ENCODE results near the gene SUGCT. TPM values are rescaled to one million over a fixed set of nuclear protein-coding genes. Genes with fewer than 3 reads are reported as not detected.

Gene SUGCT
- total and polyA plus RNA-seq, 8 donors = 0.73 to 1.9 (median 1.2) TPM

GRCh38 chr7:40316176-40316575, 181.4 kb downstream of the SUGCT start:
- intact Hi-C loops (cut with DNase I) = no loop called here
- no peak for FAIRE-seq
- Histone ChIP-seq H3K4me3 (no peak overlapping the region), H3K27me3 (no peaks in the 10 kb centered on the region), H3K36me3 (no peaks in the 10 kb centered on the region), H3K27ac (no peak overlapping the region), H3K9me3 (no peaks in the 10 kb centered on the region), H3K4me1 (no peaks in the 10 kb centered on the region)
- no peak for TF ChIP-seq CTCF (IDR thresholded peaks at IDR 0.05)
- no peak for DNase-seq
- ATAC-seq = no peak
- 61 to 76% methylated on average over 3 of the region's 3 CpGs for WGBS, 2 donors

DNA sequence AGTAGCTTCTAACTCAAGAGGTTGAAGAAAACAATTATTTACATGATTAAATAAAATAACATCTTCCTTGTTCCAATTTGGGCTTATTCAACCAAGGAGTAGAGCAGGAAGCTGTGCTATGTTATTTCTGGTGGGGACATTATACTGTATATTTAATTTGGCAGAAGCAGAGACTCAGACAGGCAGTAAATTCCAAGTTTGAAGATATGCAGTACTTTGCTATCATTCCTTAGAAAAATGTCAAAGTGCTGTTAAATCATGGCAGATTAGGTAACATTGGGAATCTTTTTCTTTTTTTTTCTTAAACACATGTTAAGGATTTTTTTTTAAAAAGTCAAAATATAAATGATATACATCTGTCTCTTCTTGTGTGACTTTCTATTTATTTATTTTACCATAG, 190.1 kb downstream of the SUGCT start:
- Histone ChIP-seq H3K4me3 (no peak overlapping the region), H3K9me3 (no peaks in the 10 kb centered on the region), H3K4me1 (no peaks in the 10 kb centered on the region), H3K27me3 (no peaks in the 10 kb centered on the region), H3K36me3 (no peaks in the 10 kb centered on the region), H3K27ac (no peak overlapping the region)
- intact Hi-C loops (cut with DNase I) = loop anchor here in 1 of 3 donors (10.0 kb wide), 1 partner anchor 1390 kb away; no protein-coding TSS in a partner anchor
- no peak for DNase-seq
- peak; percentile 47 for FAIRE-seq
- no peak for ATAC-seq
- TF ChIP-seq CTCF (IDR thresholded peaks at IDR 0.05) = no peak

DNA sequence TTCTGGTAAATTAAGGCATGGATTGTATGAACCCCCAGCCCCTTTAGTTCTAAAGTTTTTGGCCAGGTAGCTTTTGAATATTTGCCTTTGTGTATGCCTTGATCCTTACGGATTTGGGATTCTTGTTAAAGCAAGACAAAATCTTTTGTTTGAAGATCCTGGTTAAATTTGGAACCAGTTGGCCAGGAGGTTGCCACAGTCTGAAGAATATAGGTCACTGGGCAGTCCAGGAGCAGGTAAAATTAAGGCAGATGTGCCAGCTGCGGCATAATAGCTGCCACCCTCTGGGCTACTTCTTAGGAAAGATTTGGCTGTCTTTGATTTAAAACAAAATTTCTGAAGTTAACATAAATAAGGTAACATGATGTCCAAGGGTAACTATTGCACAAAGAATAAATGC, 192.3 kb downstream of the SUGCT start:
- Histone ChIP-seq H3K27ac (no peak overlapping the region), H3K9me3 (no peaks in the 10 kb centered on the region), H3K27me3 (no peaks in the 10 kb centered on the region), H3K4me3 (no peak overlapping the region), H3K36me3 (no peaks in the 10 kb centered on the region), H3K4me1 (no peaks in the 10 kb centered on the region)
- no peak for TF ChIP-seq CTCF (IDR thresholded peaks at IDR 0.05)
- intact Hi-C loops (cut with DNase I) = loop anchor here in 1 of 3 donors (10.0 kb wide), 1 partner anchor 1388 kb away; no protein-coding TSS in a partner anchor
- FAIRE-seq (no peak), DNase-seq (no peak), ATAC-seq (no peak)
- WGBS, 2 donors = 72 to 76% methylated on average over 2 of the region's 2 CpGs

GRCh38 chr7:40327873-40328272, 193.1 kb downstream of the SUGCT start:
- Histone ChIP-seq H3K9me3 (no peaks in the 10 kb centered on the region), H3K36me3 (no peaks in the 10 kb centered on the region), H3K27me3 (no peaks in the 10 kb centered on the region), H3K27ac (no peak overlapping the region), H3K4me1 (no peaks in the 10 kb centered on the region), H3K4me3 (no peak overlapping the region)
- no peak for ATAC-seq
- intact Hi-C loops (cut with DNase I) = loop anchor here in 1 of 3 donors (10.0 kb wide), 1 partner anchor 1387 kb away; no protein-coding TSS in a partner anchor
- TF ChIP-seq CTCF (IDR thresholded peaks at IDR 0.05) = no peak
- DNase-seq = no peak
- no peak for FAIRE-seq

- peak; percentile 56 to 74 (median 64) for TF ChIP-seq CTCF (IDR thresholded peaks at IDR 0.05)
- peak; percentile 54 for FAIRE-seq
- intact Hi-C loops (cut with DNase I) = loop anchor here in 1 of 3 donors (10.0 kb wide), 1 partner anchor 1385 kb away; no protein-coding TSS in a partner anchor
These were observed 194.9 kb downstream of the SUGCT start for GRCh38 chr7:40329601-40330153.

More at GRCh38 chr7:40329601-40330153, 194.9 kb downstream of the SUGCT start:
- WGBS, 2 donors = 84 to 86% methylated on average over 1 of the region's 1 CpG
- H3K4me1 ChIP-seq = no peaks in the 10 kb centered on the region
- no peaks in the 10 kb centered on the region for H3K9me3 ChIP-seq
- ATAC-seq (peak in 3 of 4 donors; percentile 69 to 91 (median 78)), DNase-seq (no peak)
- H3K4me3 ChIP-seq = no peak overlapping the region
- no peak overlapping the region for H3K27ac ChIP-seq
- H3K36me3 ChIP-seq = no peaks in the 10 kb centered on the region
- no peaks in the 10 kb centered on the region for H3K27me3 ChIP-seq
